Activated CD4-positive, CD25-positive, alpha-beta regulatory T cell (primary cell): ENCODE data around the gene FABP2.
"Not testable (repeated sequence)": the region's sequence is repeated elsewhere in the genome, so short reads cannot be mapped to it uniquely, and the experiment has no call there.

ENCODE experiments used
- DNase-seq, 4 experiments: peaks; one replicate each; lab custom pipeline; 2025; lab: John Stamatoyannopoulos, UW

Gene FABP2

DNA sequence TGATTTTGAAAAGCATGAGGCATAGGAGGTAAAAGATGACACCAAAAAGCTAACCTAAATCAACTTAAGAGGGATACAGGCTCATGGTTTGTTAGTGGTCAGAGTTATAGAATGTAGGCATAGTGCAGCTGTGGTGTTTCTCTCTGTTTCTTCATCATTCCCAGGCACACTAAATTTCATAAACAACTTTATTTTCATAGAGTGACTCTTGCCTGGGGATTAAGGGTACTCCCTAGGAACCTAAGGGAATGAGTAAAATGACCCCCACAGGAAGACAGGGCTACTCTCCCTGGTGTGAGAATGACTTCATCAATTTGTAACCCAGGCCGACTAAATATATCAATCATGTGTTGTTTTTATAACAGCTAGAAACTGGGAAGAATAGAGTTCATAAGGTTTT is 11.1 kb downstream of the FABP2 start:
- no peak for DNase-seq

DNA sequence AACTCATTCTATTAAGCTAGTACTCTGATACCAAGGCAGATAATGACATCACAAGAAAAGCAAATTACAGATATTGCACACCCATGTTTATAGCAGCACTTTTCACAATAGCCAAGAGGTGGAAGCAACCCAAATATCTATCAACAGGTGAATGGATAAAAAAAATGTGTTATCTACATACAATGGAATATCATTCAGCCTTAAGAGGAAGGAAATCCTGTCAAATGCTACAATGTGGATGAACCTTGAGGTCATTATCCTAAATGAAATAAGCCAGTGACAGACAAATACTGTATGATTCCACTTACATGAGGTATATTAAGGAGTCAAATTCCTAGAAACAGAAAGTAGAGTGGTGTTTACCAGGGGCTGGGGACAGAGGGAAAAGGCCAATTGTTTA is 14.3 kb downstream of the FABP2 start:
- no peak for DNase-seq

DNA sequence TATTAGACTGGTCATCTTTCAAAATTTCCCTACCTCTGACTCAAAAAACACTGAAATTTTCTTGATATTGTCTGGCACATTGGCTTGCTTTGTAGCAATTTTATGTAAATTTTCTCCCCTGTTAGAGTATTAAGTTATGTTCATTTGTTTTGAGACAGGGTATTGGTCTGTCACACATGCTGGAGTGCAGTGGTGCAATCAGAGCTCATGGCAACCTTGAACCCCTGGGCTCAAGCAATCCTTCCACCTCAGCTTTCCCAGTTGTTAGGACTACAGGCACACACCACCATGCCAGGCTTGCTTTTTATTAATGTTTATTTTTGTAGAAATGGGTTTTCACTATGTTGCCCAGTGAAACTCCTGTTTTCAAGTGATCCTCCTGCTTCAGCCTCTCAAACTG is 17.5 kb downstream of the FABP2 start:
- DNase-seq: no peak

DNA sequence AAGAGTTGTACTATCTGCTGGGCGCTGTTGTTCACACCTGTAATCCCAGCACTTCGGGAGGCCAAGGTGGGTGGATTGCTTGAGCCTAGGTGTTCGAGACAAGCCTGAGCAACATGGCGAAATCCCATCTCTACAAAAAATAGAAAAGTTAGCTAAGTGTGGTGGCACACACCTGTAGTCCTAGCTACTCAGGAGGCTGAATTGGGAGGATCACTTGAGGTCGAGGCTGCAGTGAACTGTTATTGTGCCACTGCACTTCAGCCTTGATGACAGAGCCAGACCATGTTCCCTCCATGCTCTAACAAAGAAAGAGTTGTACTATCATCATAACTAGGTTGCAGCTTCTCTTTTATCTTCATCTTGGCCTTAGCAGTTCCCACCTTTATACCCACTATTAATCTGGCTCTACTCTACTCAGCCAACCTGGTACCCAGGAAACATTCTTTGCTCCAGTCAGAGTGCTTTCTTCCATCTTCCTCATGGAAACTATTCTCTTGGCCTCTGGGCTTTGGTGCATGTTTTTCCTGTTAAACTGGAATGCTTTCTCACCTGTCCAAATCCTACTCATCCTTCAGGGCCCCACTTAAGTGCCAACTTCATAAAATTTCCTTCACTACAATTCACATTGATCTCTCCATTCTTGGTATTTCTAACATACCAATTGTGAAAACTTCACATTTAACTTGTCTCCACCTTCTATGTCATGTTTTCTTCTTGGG is 18.2 kb downstream of the FABP2 start:
- no peak for DNase-seq

DNA sequence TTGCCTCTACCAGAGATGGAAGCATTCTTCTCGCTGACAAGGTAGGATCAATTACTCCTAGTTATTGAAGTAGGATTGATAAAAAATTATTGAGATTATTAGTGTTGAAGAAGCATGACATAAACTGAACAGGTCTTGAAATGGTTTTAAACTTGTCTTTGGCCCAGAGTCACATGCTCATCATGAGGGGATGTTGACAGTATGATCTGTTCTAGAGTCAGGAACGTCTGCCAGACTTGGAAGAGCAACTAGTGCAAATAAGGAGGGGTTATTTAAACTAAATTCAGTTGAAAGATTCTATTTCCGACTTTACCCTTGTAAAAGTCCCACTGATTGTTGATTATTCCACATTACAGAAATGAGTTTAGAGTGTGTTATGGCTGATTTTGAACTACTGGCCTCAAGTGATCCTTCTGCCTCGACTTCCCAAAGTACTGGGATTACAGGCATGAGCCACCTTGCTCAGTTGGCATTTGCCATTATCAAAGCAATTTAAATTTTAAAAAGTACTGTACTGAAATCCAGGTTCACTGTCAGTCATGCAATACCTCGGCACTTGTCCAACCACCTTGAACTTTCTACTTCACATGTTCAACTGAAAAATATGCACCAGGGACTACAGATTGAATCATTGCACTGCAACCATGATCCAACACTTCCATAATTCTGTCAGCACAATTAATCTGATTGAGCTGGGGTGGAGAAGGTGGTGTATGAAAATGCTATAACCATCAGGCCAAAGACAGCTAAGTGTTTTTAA is 19.7 kb downstream of the FABP2 start:
- no peak for DNase-seq

DNA sequence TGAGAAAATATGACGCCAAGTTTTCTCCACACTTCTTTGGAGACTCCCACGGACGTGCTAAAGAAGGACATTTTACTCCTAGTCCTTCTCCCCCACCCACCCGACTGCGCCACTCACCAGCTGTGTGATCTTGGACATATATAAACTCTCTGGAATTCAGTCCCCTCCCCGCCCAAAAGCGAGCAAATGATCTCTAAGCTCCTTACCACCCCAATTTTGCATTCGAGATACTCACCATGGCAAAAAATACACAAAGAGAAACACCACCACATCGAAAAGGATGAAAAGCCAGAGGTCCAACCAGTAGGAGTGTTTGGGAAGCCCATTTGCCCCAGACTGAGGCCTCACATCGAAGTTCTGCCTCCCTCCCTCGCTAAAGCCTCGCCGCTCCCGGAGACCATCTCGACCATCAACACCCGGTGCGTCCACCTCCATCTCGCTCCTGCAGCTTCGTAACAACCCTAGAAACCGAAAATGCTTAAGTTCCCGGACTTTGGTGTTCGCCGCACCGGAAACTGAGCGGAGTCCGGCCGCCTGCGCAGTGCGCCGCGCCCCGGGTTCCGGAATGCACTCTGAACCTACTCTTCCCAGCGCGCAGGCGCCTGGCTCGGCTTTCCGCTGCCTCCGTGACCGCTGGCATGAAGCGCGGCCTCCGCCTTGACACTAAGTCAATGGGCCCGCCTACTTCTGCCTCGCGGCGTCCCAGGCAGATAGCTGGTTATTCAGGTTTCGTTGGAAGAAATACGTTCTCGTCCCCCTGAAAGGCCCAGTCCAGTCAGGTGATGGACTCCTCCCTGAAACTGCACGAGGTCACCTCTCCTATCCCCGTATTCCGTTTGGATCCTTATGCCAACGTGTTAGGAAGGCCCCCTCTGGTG is 21.6 kb downstream of the FABP2 start:
- no peak for DNase-seq

DNA sequence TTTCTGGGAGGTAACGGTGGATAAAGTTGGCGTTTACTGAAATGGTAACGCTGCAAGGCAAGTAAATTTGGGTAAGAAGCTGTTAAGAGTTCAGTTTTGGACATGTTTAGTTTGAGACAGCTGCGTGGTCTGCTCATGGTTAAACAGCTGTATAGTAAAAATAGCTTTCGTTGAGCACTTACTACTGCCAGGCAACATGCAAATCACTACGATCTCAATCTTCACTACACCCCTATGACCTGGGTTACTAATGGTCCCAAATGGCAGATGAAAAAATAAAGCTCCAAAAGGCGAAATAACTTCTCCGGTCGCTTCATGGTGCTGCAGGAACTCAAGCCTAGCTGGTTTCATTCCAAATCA is 22.2 kb downstream of the FABP2 start:
- DNase-seq: no peak

DNA sequence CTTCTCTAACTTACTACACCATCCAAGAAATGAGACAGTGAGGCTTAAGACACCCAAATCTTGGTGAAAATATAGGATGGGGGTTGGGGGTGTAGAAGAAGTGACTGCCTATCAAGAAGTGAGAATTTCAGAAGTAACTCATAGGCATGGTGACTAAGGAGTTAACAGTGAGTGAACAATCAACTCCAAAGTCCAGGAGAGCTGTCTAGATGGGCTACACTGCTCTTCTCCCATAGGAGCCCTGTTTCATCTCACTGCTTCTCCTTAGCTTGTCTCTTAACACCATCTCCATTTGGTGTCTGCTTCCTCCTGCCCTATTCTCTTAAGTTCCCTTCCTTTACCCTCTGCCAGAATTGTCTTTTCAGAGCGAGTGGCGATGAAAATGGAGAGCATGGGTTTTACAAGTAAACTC is 22.7 kb downstream of the FABP2 start:
- DNase-seq: no peak

DNA sequence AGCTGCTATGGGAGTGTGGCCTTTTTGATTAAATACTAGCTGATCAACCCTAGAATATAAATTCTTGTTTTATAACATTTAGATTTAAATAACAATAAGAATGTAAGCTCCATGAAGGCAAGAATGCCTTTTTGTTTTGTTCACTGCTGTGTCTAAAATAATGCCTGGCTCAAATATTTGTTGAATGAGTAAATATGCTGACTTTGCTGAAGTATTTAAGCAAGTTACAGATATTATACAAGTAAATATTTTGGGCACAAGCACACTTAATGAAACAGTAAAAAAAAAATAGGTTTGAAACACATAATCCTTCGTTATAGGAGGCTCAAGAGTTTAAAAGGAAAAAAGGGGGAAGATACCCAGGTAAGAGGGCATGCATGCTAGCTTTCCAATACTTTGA is 24.1 kb downstream of the FABP2 start:
- DNase-seq: no peak

DNA sequence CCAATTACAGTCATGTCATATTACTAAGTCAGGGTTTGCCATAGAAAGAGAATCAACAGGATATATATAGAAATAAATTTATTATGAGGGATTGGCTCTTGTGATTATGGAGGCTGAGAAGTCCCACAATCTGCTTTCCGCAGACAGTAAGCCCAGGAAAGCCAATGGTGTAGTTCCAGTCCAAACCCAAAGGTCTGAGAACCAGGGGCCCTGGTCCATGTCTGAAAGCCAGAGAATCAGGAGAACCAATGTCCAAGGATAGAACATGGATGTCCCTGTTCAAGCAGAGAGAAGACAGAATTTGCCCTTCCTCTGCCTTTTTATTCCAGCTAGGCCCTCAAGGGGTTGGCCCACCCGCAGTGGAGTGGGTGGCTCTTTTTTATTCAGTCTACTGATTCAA is 25.6 kb downstream of the FABP2 start:
- no peak for DNase-seq

DNA sequence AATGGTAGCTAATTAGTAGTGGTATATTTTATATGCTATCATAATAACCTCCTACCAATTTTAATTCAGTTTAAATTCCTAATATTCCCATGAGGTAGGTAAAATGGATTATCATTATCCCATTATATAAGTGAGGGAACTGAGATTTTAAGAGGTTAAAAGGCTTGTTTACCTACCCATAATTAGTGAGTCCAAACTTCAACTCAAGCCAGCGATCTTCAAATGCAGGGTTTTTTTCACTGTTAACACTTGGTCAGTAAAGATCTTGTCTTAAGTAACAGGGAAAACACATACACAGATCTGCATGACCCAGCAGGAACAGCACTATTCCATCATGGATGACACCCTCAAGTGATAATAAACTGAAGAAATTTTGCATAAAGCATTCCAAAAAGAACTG is 31.3 kb downstream of the FABP2 start:
- DNase-seq: no peak

DNA sequence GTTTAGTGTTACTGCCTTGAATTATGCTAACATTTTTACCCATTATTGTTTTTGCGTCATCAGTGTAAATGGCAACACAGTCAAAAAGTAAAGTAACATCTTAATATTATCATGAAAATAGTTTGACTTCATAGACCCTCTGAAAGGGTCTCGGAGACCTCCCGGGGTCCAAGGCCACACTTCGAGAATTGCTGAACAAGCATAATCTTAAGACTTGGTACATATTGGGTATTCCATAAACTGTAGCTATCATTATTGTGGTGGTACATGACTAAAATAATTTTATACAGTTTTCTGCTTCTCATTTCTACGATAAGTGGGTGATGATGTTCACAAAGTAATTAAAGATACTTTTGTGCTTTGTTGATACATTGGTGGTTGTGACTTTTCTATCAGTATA is 32.6 kb downstream of the FABP2 start:
- no peak for DNase-seq

DNA sequence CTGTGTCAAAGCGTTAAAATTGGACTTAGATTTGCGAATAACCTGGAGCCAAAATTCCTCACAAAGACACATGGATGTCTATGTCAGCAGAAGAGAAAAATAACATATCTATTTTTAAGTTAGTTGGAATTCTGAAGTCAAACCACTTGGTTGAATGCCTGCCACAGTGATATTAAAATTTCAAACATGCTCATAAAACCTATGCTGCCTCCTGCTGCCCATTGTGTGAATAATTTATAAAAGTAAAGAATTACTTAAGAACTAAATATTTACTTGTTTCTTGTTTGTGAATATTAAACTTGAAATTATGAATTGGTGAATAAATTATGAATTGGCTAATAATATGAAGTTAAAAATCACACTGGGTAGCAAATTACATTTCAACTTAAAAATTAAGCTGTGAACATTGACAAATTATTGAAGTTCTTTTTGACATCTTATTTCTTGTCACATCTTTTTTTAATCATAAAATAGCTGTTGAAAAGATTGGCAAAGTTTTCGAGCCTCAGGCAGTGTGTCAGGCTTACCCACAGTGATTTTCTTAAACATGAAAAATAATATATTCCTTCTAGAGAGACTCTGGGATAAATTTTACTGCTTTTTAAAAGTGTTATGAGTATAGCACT is 35.4 kb downstream of the FABP2 start:
- DNase-seq: no peak

DNA sequence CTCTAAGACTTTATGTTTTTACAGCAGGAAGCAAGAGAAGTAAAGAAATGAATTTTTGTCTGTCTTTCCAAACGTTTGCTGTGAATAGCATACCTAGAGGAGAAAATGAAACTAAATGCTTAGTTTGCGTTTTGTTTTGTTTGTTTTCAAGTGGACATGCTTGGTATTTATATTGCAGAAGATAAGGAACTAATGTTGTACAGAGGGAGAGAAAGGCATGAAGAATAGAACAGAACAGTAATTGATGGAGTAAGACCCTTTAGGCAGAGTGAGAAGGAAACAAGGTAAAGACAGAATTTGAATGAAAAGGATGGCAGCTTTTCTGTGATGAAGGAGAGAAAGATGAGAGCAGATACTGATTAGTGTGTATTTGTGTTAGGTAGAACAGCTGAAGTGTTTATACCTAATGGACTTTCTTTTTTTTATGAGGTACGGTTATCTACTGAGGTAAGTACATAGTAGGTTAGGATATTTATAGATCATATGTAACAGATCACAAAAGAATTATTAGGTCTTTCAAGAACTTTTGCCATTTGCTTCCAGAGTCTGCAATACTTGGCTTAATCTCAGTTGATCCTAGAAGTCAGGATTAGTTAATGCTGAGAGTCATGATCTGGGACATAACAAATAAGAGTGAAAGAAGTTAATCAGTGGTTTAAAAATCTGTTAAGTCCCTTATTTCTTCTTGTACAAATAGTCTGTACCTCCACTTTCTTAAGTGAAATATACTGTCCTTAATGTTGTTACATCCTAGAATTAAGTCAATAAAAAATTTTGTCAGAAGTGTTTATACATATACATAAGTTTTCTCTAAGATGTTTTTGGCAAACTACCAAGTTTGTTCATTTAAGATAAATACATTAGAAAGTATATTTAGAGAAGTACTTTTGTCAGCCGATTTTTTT is 36.8 kb downstream of the FABP2 start:
- DNase-seq: no peak

DNA sequence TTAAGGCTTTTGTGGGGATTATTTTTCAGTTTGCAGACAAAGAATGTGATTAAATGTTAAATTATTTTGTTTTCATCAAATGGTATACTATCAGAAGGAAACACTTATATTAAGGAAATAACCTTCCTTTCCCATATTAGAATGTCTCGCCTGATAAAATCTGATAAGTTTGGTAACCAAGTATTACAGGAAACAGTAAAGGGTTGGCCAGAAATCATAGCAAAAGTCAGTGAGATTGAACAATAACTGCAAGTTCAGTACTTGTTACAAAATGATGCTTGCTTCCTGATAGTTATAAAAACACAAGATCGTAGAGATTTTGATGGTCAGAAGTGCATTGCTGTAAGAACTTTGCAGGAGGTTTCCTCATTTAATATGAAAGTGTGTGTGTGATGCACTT is 40.5 kb downstream of the FABP2 start:
- DNase-seq: no peak

DNA sequence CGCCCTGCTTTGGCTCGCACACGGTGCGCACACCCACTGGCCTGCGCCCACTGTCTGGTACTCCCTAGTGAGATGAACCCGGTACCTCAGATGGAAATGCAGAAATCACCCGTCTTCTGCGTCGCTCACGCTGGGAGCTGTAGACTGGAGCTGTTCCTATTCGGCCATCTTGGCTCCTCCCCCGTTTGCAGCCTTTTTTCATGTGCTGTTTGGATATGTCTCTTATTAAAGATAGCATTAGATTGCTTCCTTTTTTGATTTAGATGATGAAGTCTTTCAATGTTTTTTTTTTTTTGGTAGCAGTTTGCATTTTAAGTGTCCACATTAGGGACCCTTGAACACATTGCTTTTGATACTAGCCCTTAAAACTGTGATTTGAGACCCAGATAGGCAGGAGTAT is 42.0 kb downstream of the FABP2 start:
- not testable (repeated sequence) for DNase-seq

DNA sequence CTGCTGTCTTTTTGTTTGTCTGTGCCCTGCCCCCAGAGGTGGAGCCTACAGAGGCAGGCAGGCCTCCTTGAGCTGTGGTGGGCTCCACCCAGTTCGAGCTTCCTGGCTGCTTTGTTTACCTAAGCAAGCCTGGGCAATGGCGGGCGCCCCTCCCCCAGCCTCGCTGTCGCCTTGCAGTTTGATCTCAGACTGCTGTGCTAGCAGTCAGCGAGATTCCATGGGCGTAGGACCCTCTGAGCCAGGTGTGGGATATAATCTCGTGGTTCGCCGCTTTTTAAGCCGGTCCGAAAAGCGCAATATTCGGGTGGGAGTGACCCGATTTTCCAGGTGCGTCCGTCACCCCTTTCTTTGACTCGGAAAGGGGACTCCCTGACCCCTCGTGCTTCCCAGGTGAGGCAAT is 42.4 kb downstream of the FABP2 start:
- not testable (repeated sequence) for DNase-seq

DNA sequence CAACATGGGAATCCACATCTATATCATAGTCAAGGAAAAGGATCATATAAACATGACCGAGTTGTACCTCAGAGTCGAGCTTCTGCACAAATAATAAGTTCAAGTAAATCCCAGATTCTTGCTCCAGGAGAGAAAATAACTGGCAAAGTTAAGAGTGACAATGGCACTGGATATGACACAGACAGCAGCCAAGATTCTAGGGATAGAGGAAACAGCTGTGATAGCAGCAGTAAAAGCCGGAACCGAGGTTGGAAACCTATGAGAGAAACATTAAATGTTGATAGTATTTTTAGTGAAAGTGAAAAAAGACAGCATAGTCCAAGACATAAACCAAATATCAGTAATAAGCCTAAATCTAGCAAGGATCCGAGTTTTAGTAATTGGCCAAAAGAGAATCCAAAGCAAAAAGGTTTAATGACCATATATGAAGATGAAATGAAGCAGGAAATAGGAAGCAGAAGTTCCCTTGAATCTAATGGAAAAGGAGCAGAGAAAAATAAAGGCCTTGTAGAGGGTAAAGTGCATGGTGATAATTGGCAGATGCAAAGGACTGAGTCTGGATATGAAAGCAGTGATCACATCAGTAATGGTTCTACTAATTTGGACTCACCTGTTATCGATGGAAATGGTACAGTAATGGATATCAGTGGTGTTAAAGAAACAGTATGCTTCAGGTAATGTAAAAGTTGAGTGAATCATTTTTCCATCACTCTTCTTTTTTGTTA is 50.4 kb downstream of the FABP2 start:
- no peak for DNase-seq

DNA sequence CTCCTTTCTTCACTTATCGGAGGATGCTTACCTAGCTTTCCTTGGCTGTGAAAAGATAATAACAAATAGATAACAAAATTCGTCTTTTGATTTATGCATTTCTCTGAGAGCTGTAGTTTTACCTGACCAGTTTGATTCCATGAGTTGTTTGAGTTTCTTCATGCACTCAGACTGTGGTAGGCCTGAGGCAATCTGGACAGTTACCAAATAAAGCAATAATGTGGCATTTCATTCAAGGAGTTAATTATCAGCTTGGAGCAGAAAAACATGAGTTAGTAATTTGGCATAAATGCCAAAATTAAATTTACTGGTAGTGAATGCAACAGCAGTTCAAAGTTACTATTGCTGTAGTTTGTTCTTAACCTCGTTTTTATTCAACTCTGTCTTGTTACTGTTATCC is 53.5 kb downstream of the FABP2 start:
- no peak for DNase-seq
